HepG2 (cell line): ENCODE results near the gene DAZAP1. TPM values are rescaled to one million over a fixed set of nuclear protein-coding genes. Genes with fewer than 3 reads are reported as not detected.

Experiments
- EED ChIP-seq: sonication (generic); formaldehyde crosslinking; IDR thresholded peaks from 2 replicates; pipeline ENCODE4 v1.5.0; 2020; ENCODE audit warnings: mild to moderate bottlenecking, missing genetic modification reagents
- HNRNPUL1 ChIP-seq: fragments of 200-400 bp; formaldehyde crosslinking; IDR thresholded peaks from 2 replicates; pipeline ENCODE4 v1.6.1; 2017; ENCODE audit warnings: low read depth, mild to moderate bottlenecking, low read length, moderate library complexity
- KMT2A ChIP-seq: sonication (generic); formaldehyde crosslinking; IDR thresholded peaks from 2 replicates; pipeline ENCODE4 v1.4.0; 2020; ENCODE audit warnings: missing genetic modification reagents
- LCORL ChIP-seq, 2 experiments: fragments of 450-650 bp in 1 of 2; sonication (generic) in 1 of 2; formaldehyde crosslinking in 1 of 2; IDR thresholded peaks; 2 replicates each; pipeline versions ENCODE4 v1.5.0 to v1.6.1; 2017 to 2020; ENCODE audit warnings: antibody characterized with exemption in 1 of 2, missing genetic modification reagents in 1 of 2
- MIXL1 ChIP-seq: IDR thresholded peaks from 2 replicates; pipeline ENCODE4 v1.6.1; 2016
- MZF1 ChIP-seq: sonication (generic); formaldehyde crosslinking; IDR thresholded peaks from 2 replicates; pipeline ENCODE4 v1.8.1; 2023; ENCODE audit warnings: mild to moderate bottlenecking, missing genetic modification reagents, borderline replicate concordance
- PRPF4 ChIP-seq: fragments of 200-400 bp; formaldehyde crosslinking; IDR thresholded peaks from 2 replicates; pipeline ENCODE4 v1.6.1; 2016; ENCODE audit warnings: low read length, low read depth; ENCODE audit not compliant: poor library complexity, severe bottlenecking
- SRSF1 ChIP-seq: fragments of 200-400 bp; formaldehyde crosslinking; optimal IDR thresholded peaks from 2 replicates; pipeline ENCODE3; 2017; ENCODE audit warnings: mild to moderate bottlenecking, low read depth, low read length, moderate library complexity
- ZNF260 ChIP-seq: sonication (generic); formaldehyde crosslinking; IDR thresholded peaks from 2 replicates; pipeline ENCODE4 v1.4.0; 2020; ENCODE audit warnings: missing genetic modification reagents, low read depth, mild to moderate bottlenecking, borderline replicate concordance
- ZNF30 ChIP-seq: sonication (generic); formaldehyde crosslinking; IDR thresholded peaks from 2 replicates; pipeline ENCODE4 v1.5.0; 2020; ENCODE audit warnings: mild to moderate bottlenecking, missing genetic modification reagents
- ZNF337 ChIP-seq: sonication (generic); formaldehyde crosslinking; IDR thresholded peaks from 2 replicates; pipeline ENCODE4 v1.5.1; 2020; ENCODE audit warnings: missing genetic modification reagents, low read depth, mild to moderate bottlenecking, borderline replicate concordance
- ZNF446 ChIP-seq: sonication (generic); formaldehyde crosslinking; IDR thresholded peaks from 2 replicates; pipeline ENCODE4 v1.5.0; 2020; ENCODE audit warnings: mild to moderate bottlenecking, missing genetic modification reagents
- ZNF562 ChIP-seq: sonication (generic); formaldehyde crosslinking; IDR thresholded peaks from 2 replicates; pipeline ENCODE4 v1.8.0; 2022; ENCODE audit warnings: missing genetic modification reagents, borderline replicate concordance
- ZNF569 ChIP-seq: sonication (generic); formaldehyde crosslinking; IDR thresholded peaks from 2 replicates; pipeline ENCODE4 v1.5.0; 2020; ENCODE audit warnings: mild to moderate bottlenecking, missing genetic modification reagents, moderate library complexity, borderline replicate concordance
- ZNF670 ChIP-seq: sonication (generic); formaldehyde crosslinking; IDR thresholded peaks from 2 replicates; pipeline ENCODE4 v1.8.0; 2022; ENCODE audit warnings: mild to moderate bottlenecking, missing genetic modification reagents, borderline replicate concordance
- ZNF776 ChIP-seq: sonication (generic); formaldehyde crosslinking; IDR thresholded peaks from 2 replicates; pipeline ENCODE4 v1.4.0; 2020; ENCODE audit warnings: mild to moderate bottlenecking, missing genetic modification reagents
- polyA plus RNA-seq, 8 experiments: library from polyadenylated mRNA; depleted of rRNA in 3 of 8; stranded (reverse) in 7 of 8; unstranded in 1 of 8; fragments of >200 nt; fragmentation: Illumina TruSeq in 4 of 8; extraction: Trizol in 4 of 8; gene quantifications; 2 replicates each; pipeline versions ENCODE4 v1.2.1 to v1.2.3, GENCODE V29; 2011 to 2016; ENCODE audit warnings: low read depth in 4 of 8, missing spikeins in 1 of 8, mixed read lengths in 1 of 8; ENCODE audit not compliant: insufficient read depth in 1 of 8
- total RNA-seq, 5 experiments: library from RNA; depleted of rRNA; stranded (reverse); fragments of >200 nt; fragmentation: Illumina TruSeq; extraction: Trizol; gene quantifications; 2 replicates each; pipeline ENCODE4 v1.2.3, GENCODE V29; 2016; ENCODE audit warnings: low read depth in 1 of 5
- TF ChIP-seq, protein P1 (sequence below): sonication (generic); formaldehyde crosslinking; IDR thresholded peaks from 2 replicates; pipeline ENCODE4 v1.8.0; 2022; ENCODE audit warnings: mild to moderate bottlenecking, missing genetic modification reagents, borderline replicate concordance
- TF ChIP-seq, protein P2 (sequence below): sonication (generic); formaldehyde crosslinking; IDR thresholded peaks from 2 replicates; pipeline ENCODE4 v1.4.0; 2020; ENCODE audit warnings: missing genetic modification reagents, mild to moderate bottlenecking, borderline replicate concordance
- TF ChIP-seq, protein P3 (sequence below): sonication (generic); formaldehyde crosslinking; IDR thresholded peaks from 2 replicates; pipeline ENCODE4 v1.5.0; 2020; ENCODE audit warnings: mild to moderate bottlenecking, missing genetic modification reagents
- TF ChIP-seq, protein P4 (sequence below): IDR thresholded peaks from 2 replicates; pipeline ENCODE4 v1.6.1; 2016; ENCODE audit warnings: missing biosample characterization, missing genetic modification reagents, low read depth

DAZAP1 gene
- total and polyA plus RNA-seq, 2 of the 13 experiments (the other 11 are each of a cell fraction or from before 2014, with no cell fraction given): 63.3 to 79.2 TPM

DNA sequence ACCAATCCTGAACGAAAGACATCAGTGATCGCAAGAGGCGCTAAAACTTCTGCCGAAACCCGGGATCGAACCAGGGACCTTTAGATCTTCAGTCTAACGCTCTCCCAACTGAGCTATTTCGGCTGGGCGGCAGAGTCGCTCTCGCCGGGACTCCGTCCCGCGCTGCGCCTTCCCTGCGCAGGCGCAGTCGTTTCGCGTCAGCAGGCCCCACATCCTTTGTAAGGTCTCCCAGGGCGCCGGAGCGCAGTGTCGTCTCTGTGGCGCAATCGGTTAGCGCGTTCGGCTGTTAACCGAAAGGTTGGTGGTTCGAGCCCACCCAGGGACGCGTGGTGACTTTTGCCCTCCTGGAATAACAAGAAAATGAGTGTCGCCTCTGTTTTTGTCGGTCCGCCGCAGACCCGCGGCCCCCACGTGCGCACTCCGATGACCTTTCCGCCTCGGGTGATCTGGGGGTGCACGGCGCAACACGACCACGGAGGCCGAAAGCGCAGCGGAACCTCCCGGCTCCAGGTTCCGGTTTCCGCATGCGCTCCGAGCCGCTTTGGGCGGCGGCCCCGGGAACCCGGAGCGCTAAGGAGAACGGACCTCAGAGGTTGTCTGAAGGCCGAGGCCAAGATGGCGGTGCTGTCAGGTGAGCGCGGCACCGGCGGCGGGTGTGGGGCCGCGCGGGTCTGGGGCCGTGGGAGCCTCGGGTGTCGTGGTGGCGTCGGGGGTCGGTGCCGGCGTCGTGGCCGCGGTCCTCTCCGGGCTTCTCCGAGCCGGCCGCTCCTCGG is 23.9 kb upstream of the DAZAP1 start, which contains the start of gene NDUFS7 (continued):
- TF ChIP-seq ZNF446 (CRISPR knock-in tag): peak; percentile 99
- TF ChIP-seq, protein P1, sequence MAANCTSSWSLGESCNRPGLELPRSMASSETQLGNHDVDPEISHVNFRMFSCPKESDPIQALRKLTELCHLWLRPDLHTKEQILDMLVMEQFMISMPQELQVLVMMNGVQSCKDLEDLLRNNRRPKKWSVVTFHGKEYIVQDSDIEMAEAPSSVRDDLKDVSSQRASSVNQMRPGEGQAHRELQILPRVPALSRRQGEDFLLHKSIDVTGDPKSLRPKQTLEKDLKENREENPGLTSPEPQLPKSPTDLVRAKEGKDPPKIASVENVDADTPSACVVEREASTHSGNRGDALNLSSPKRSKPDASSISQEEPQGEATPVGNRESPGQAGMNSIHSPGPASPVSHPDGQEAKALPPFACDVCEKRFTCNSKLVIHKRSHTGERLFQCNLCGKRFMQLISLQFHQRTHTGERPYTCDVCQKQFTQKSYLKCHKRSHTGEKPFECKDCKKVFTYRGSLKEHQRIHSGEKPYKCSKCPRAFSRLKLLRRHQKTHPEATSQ (CRISPR knock-in tag): peak; percentile 96
- peak; percentile 79; the same call in 1 of the 2 replicates for TF ChIP-seq ZNF30 (CRISPR knock-in tag)
- TF ChIP-seq ZNF337 (CRISPR knock-in tag): peak; percentile 97
- TF ChIP-seq ZNF562 (CRISPR knock-in tag): 0 out of 2 replicates have a peak, but pooled peaks have one; percentile 65
- TF ChIP-seq ZNF260 (CRISPR knock-in tag): peak; percentile 86; the same call in 1 of the 2 replicates
- peak; percentile 89 for TF ChIP-seq KMT2A (CRISPR knock-in tag)
- TF ChIP-seq MIXL1: peak; percentile 72
- peak; percentile 99 for TF ChIP-seq ZNF670 (CRISPR knock-in tag)
- no peak for TF ChIP-seq LCORL (IDR thresholded peaks at IDR 0.05)
- peak; percentile 90 for TF ChIP-seq LCORL (CRISPR knock-in tag; IDR thresholded peaks at IDR 0.05)
- TF ChIP-seq ZNF569 (CRISPR knock-in tag): 0 out of 2 replicates have a peak, but pooled peaks have one; percentile 83
- TF ChIP-seq ZNF776 (CRISPR knock-in tag): peak; percentile 94; the same call in 1 of the 2 replicates
- TF ChIP-seq PRPF4: peak; percentile 93
- peak; percentile 95 for TF ChIP-seq HNRNPUL1
- peak; percentile 59 for TF ChIP-seq SRSF1
- TF ChIP-seq, protein P2, sequence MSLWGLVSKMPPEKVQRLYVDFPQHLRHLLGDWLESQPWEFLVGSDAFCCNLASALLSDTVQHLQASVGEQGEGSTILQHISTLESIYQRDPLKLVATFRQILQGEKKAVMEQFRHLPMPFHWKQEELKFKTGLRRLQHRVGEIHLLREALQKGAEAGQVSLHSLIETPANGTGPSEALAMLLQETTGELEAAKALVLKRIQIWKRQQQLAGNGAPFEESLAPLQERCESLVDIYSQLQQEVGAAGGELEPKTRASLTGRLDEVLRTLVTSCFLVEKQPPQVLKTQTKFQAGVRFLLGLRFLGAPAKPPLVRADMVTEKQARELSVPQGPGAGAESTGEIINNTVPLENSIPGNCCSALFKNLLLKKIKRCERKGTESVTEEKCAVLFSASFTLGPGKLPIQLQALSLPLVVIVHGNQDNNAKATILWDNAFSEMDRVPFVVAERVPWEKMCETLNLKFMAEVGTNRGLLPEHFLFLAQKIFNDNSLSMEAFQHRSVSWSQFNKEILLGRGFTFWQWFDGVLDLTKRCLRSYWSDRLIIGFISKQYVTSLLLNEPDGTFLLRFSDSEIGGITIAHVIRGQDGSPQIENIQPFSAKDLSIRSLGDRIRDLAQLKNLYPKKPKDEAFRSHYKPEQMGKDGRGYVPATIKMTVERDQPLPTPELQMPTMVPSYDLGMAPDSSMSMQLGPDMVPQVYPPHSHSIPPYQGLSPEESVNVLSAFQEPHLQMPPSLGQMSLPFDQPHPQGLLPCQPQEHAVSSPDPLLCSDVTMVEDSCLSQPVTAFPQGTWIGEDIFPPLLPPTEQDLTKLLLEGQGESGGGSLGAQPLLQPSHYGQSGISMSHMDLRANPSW (CRISPR knock-in tag): peak; percentile 86; the same call in 1 of the 2 replicates
- no peak; the same call in none of the 2 replicates for TF ChIP-seq EED (CRISPR knock-in tag)
- TF ChIP-seq, protein P3, sequence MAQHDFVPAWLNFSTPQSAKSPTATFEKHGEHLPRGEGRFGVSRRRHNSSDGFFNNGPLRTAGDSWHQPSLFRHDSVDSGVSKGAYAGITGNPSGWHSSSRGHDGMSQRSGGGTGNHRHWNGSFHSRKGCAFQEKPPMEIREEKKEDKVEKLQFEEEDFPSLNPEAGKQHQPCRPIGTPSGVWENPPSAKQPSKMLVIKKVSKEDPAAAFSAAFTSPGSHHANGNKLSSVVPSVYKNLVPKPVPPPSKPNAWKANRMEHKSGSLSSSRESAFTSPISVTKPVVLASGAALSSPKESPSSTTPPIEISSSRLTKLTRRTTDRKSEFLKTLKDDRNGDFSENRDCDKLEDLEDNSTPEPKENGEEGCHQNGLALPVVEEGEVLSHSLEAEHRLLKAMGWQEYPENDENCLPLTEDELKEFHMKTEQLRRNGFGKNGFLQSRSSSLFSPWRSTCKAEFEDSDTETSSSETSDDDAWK: no peak
- TF ChIP-seq MZF1: peak; percentile 86; the same call in 1 of the 2 replicates
- TF ChIP-seq, protein P4, sequence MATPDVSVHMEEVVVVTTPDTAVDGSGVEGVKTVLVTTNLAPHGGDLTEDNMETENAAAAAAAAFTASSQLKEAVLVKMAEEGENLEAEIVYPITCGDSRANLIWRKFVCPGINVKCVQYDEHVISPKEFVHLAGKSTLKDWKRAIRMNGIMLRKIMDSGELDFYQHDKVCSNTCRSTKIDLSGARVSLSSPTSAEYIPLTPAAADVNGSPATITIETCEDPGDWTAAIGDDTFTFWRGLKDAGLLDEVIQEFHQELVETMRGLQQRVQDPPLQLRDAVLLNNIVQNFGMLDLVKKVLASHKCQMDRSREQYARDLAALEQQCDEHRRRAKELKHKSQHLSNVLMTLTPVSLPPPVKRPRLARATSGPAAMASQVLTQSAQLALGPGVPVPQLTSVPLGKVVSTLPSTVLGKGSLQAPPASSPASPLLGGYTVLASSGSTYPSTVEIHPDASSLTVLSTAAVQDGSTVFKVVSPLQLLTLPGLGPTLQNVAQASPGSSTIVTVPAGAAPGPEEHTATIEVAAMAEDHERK (CRISPR knock-in tag): peak; percentile 70
